K562 (cell line): Measurements from ENCODE around the gene SLC26A8. TPM values are rescaled to one million over a fixed set of nuclear protein-coding genes. Genes with fewer than 3 reads are reported as not detected.

ENCODE experiments used
- DDX20 ChIP-seq: fragments of 450-650 bp; IDR thresholded peaks from 2 replicates; pipeline ENCODE4 v1.6.1; 2016; ENCODE audit warnings: missing genetic modification characterization, low read depth, mild to moderate bottlenecking, missing compliant biosample characterization, moderate library complexity
- HDAC8 ChIP-seq: fragments of 450-650 bp; IDR thresholded peaks from 2 replicates; pipeline ENCODE4 v1.6.1; 2016; ENCODE audit warnings: mild to moderate bottlenecking, missing genetic modification characterization, moderate library complexity, missing compliant biosample characterization
- PML ChIP-seq: IDR thresholded peaks from 2 replicates; pipeline ENCODE4 v1.6.1; 2012; ENCODE audit warnings: low read length, inconsistent platforms
- RBM15 ChIP-seq: fragments of 200-400 bp; formaldehyde crosslinking; IDR thresholded peaks from 2 replicates; pipeline ENCODE4 v1.6.1; 2018; ENCODE audit warnings: mild to moderate bottlenecking, low read length, moderate library complexity; ENCODE audit not compliant: insufficient read depth
- RBM39 ChIP-seq: fragments of 200-400 bp; formaldehyde crosslinking; optimal IDR thresholded peaks from 2 replicates; pipeline ENCODE3; 2018; ENCODE audit warnings: low read depth, low read length
- U2AF2 ChIP-seq: fragments of 200-400 bp; formaldehyde crosslinking; optimal IDR thresholded peaks from 2 replicates; pipeline ENCODE3; 2017; ENCODE audit warnings: low read depth, mild to moderate bottlenecking, low read length
- YBX1 ChIP-seq: fragments of 450-650 bp; IDR thresholded peaks from 2 replicates; pipeline ENCODE4 v1.7.1; 2016; ENCODE audit warnings: mild to moderate bottlenecking
- polyA plus RNA-seq, 8 experiments: library from polyadenylated mRNA; depleted of rRNA in 4 of 8; stranded (reverse) in 5 of 8; unstranded in 3 of 8; fragments of >200 nt; fragmentation: Nextera tagmentation in 2 of 8; fragmentation: Illumina TruSeq in 1 of 8; extraction: Ambion mirVana in 2 of 8; extraction: Trizol in 1 of 8; gene quantifications; 2 replicates each; pipeline versions ENCODE4 v1.2.1 to v1.2.3, GENCODE V29; 2011 to 2014; ENCODE audit warnings: inconsistent platforms in 1 of 8, missing spikeins in 1 of 8
- total RNA-seq, 7 experiments: library from RNA; depleted of rRNA in 6 of 7; stranded (reverse); fragments of >200 nt in 6 of 7; fragmentation: Illumina TruSeq in 2 of 7; extraction: Trizol in 2 of 7; gene quantifications; 2 replicates each; pipeline versions ENCODE4 v1.2.1 to v1.2.3, GENCODE V29; 2011 to 2021; ENCODE audit warnings: low replicate concordance in 1 of 7
- TF ChIP-seq, protein P1 (sequence below), 2 experiments: fragments of 450-650 bp in 1 of 2; sonication (generic) in 1 of 2; formaldehyde crosslinking in 1 of 2; IDR thresholded peaks in 1 of 2; conservative IDR thresholded peaks in 1 of 2; 2 replicates each; pipeline versions ENCODE4 v1.6.1 to v1.8.1; 2016 to 2023; ENCODE audit warnings: mild to moderate bottlenecking in 2 of 2, moderate library complexity in 2 of 2, inconsistent platforms in 1 of 2, missing genetic modification reagents in 1 of 2
- TF ChIP-seq, protein P2 (sequence below): sonication (generic); formaldehyde crosslinking; IDR thresholded peaks from 2 replicates; pipeline ENCODE4 v1.8.0; 2022; ENCODE audit warnings: mild to moderate bottlenecking, low read depth, missing genetic modification reagents
- TF ChIP-seq, protein P3 (sequence below): fragments of 450-650 bp; IDR thresholded peaks from 2 replicates; pipeline ENCODE4 v1.6.1; 2016; ENCODE audit warnings: mild to moderate bottlenecking, moderate library complexity
- TF ChIP-seq, protein P4 (sequence below): fragments of 200-800 bp; sonication (Bioruptor generic); IDR thresholded peaks from 2 replicates; pipeline ENCODE4 v1.6.1; 2017; ENCODE audit warnings: missing genetic modification characterization, missing compliant biosample characterization

Gene SLC26A8
- total and polyA plus RNA-seq, 9 of the 15 experiments (the other 6 are each of a cell fraction or from before 2014, with no cell fraction given): not detected

DNA sequence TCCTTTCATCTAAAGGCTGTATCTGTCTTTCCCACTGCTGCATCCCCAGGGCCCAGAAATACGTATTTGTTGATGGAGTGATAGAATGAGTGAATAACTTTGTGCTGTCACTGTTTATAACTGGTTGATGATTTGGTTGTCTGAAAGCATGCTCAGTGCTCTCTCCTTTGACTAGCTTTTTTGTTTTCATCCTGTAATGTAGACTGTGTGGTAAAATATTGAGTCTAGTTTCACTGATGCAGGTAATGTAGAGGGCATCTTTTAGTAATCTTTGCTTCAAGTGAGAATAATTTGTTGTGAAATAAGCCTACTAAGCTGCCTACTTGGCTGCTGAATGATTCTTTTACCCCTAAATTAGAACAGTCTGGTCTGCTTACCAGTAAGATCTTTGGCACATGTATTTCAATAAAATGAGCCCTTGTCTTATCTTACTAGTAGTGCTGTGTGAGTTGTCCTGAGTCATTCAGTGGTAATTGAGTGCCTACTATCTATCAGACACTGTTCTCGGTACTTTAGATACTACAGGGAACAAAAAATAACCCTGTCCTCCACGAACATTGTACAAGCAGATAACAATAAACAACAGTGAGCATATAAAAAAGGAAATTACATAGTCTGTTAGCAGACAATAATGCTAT is 43.1 kb upstream of the SLC26A8 start (continued):
- TF ChIP-seq, protein P1, sequence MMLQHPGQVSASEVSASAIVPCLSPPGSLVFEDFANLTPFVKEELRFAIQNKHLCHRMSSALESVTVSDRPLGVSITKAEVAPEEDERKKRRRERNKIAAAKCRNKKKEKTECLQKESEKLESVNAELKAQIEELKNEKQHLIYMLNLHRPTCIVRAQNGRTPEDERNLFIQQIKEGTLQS (IDR thresholded peaks at IDR 0.05): peak; percentile 57; the same call in 1 of the 2 replicates
- TF ChIP-seq, protein P1 (CRISPR knock-in tag; conservative IDR thresholded peaks at IDR 0.05): no peak
- TF ChIP-seq PML (peak; percentile 82), RBM39 (no peak), DDX20 (tag) (no peak), U2AF2 (no peak), HDAC8 (tag) (no peak), YBX1 (no peak), RBM15 (no peak)
- TF ChIP-seq, protein P2, sequence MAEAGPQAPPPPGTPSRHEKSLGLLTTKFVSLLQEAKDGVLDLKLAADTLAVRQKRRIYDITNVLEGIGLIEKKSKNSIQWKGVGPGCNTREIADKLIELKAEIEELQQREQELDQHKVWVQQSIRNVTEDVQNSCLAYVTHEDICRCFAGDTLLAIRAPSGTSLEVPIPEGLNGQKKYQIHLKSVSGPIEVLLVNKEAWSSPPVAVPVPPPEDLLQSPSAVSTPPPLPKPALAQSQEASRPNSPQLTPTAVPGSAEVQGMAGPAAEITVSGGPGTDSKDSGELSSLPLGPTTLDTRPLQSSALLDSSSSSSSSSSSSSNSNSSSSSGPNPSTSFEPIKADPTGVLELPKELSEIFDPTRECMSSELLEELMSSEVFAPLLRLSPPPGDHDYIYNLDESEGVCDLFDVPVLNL (CRISPR knock-in tag): no peak
- TF ChIP-seq, protein P3, sequence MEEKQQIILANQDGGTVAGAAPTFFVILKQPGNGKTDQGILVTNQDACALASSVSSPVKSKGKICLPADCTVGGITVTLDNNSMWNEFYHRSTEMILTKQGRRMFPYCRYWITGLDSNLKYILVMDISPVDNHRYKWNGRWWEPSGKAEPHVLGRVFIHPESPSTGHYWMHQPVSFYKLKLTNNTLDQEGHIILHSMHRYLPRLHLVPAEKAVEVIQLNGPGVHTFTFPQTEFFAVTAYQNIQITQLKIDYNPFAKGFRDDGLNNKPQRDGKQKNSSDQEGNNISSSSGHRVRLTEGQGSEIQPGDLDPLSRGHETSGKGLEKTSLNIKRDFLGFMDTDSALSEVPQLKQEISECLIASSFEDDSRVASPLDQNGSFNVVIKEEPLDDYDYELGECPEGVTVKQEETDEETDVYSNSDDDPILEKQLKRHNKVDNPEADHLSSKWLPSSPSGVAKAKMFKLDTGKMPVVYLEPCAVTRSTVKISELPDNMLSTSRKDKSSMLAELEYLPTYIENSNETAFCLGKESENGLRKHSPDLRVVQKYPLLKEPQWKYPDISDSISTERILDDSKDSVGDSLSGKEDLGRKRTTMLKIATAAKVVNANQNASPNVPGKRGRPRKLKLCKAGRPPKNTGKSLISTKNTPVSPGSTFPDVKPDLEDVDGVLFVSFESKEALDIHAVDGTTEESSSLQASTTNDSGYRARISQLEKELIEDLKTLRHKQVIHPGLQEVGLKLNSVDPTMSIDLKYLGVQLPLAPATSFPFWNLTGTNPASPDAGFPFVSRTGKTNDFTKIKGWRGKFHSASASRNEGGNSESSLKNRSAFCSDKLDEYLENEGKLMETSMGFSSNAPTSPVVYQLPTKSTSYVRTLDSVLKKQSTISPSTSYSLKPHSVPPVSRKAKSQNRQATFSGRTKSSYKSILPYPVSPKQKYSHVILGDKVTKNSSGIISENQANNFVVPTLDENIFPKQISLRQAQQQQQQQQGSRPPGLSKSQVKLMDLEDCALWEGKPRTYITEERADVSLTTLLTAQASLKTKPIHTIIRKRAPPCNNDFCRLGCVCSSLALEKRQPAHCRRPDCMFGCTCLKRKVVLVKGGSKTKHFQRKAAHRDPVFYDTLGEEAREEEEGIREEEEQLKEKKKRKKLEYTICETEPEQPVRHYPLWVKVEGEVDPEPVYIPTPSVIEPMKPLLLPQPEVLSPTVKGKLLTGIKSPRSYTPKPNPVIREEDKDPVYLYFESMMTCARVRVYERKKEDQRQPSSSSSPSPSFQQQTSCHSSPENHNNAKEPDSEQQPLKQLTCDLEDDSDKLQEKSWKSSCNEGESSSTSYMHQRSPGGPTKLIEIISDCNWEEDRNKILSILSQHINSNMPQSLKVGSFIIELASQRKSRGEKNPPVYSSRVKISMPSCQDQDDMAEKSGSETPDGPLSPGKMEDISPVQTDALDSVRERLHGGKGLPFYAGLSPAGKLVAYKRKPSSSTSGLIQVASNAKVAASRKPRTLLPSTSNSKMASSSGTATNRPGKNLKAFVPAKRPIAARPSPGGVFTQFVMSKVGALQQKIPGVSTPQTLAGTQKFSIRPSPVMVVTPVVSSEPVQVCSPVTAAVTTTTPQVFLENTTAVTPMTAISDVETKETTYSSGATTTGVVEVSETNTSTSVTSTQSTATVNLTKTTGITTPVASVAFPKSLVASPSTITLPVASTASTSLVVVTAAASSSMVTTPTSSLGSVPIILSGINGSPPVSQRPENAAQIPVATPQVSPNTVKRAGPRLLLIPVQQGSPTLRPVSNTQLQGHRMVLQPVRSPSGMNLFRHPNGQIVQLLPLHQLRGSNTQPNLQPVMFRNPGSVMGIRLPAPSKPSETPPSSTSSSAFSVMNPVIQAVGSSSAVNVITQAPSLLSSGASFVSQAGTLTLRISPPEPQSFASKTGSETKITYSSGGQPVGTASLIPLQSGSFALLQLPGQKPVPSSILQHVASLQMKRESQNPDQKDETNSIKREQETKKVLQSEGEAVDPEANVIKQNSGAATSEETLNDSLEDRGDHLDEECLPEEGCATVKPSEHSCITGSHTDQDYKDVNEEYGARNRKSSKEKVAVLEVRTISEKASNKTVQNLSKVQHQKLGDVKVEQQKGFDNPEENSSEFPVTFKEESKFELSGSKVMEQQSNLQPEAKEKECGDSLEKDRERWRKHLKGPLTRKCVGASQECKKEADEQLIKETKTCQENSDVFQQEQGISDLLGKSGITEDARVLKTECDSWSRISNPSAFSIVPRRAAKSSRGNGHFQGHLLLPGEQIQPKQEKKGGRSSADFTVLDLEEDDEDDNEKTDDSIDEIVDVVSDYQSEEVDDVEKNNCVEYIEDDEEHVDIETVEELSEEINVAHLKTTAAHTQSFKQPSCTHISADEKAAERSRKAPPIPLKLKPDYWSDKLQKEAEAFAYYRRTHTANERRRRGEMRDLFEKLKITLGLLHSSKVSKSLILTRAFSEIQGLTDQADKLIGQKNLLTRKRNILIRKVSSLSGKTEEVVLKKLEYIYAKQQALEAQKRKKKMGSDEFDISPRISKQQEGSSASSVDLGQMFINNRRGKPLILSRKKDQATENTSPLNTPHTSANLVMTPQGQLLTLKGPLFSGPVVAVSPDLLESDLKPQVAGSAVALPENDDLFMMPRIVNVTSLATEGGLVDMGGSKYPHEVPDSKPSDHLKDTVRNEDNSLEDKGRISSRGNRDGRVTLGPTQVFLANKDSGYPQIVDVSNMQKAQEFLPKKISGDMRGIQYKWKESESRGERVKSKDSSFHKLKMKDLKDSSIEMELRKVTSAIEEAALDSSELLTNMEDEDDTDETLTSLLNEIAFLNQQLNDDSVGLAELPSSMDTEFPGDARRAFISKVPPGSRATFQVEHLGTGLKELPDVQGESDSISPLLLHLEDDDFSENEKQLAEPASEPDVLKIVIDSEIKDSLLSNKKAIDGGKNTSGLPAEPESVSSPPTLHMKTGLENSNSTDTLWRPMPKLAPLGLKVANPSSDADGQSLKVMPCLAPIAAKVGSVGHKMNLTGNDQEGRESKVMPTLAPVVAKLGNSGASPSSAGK: no peak
- TF ChIP-seq, protein P4, sequence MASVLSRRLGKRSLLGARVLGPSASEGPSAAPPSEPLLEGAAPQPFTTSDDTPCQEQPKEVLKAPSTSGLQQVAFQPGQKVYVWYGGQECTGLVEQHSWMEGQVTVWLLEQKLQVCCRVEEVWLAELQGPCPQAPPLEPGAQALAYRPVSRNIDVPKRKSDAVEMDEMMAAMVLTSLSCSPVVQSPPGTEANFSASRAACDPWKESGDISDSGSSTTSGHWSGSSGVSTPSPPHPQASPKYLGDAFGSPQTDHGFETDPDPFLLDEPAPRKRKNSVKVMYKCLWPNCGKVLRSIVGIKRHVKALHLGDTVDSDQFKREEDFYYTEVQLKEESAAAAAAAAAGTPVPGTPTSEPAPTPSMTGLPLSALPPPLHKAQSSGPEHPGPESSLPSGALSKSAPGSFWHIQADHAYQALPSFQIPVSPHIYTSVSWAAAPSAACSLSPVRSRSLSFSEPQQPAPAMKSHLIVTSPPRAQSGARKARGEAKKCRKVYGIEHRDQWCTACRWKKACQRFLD (CRISPR knock-in tag): peak; percentile 54; the same call in 1 of the 2 replicates
